IMR-90 (cell line): ENCODE results near the gene WNT7A.

Experiments
- BHLHE40 ChIP-seq: fragments of 150-350 bp; IDR thresholded peaks from 2 replicates; pipeline ENCODE4 v1.6.1; 2016; ENCODE audit warnings: mild to moderate bottlenecking, low read depth, low read length
- CEBPB ChIP-seq: IDR thresholded peaks from 2 replicates; pipeline ENCODE4 v1.6.1; 2012; ENCODE audit warnings: low read depth, low read length, improper control_type of control experiment
- CTCF ChIP-seq: conservative IDR thresholded peaks from 2 replicates; pipeline ENCODE4 v1.5.1; 2012; ENCODE audit warnings: mild to moderate bottlenecking, low read depth, low read length, improper control_type of control experiment
- POLR2A ChIP-seq: IDR thresholded peaks from 2 replicates; pipeline ENCODE4 v1.6.1; 2012; ENCODE audit warnings: mild to moderate bottlenecking, low read depth, low read length
- RAD21 ChIP-seq: IDR thresholded peaks from 2 replicates; pipeline ENCODE4 v1.6.1; 2012; ENCODE audit warnings: low read length, improper control_type of control experiment
- SMC3 ChIP-seq: fragments of 150-350 bp; IDR thresholded peaks from 2 replicates; pipeline ENCODE4 v1.6.1; 2016; ENCODE audit warnings: low read depth, mild to moderate bottlenecking, antibody characterized with exemption, low read length, moderate library complexity
- USF2 ChIP-seq: fragments of 150-350 bp; IDR thresholded peaks from 2 replicates; pipeline ENCODE4 v1.6.1; 2017; ENCODE audit warnings: mild to moderate bottlenecking, antibody characterized with exemption, low read length, low read depth

- TF ChIP-seq CTCF (no peak), USF2 (no peak), POLR2A (no peak), BHLHE40 (no peak), RAD21 (no peak), CEBPB (no peak), SMC3 (no peak)
These were observed 44.6 kb downstream of the WNT7A start for GRCh38 chr3:13835246-13835645.
